Neural crest cell (in vitro differentiated cells): Measurements from ENCODE around the gene CLEC16A. TPM values are rescaled to one million over a fixed set of nuclear protein-coding genes. Genes with fewer than 3 reads are reported as not detected.

Source experiments
- DNase-seq: peaks from one replicate; pipeline ENCODE4 v3.0.0; 2021; ENCODE audit warnings: low read depth, mixed read lengths, low spot score
- H3K27ac Mint-ChIP-seq: one replicate; pipeline ENCODE4 v1.8.0; 2021; ENCODE audit warnings: mild to moderate bottlenecking, mixed read lengths; ENCODE audit not compliant: unreplicated experiment
- H3K27me3 Mint-ChIP-seq: 2 replicates; pipeline ENCODE4 v1.8.0; 2021; ENCODE audit warnings: low read depth, mild to moderate bottlenecking, mixed read lengths
- H3K36me3 Mint-ChIP-seq: 2 replicates; pipeline ENCODE4 v1.8.0; 2021; ENCODE audit warnings: low read depth, mild to moderate bottlenecking, mixed read lengths
- H3K4me1 Mint-ChIP-seq: 2 replicates; pipeline ENCODE4 v1.8.0; 2021; ENCODE audit warnings: mixed read lengths
- H3K4me3 Mint-ChIP-seq: one replicate; pipeline ENCODE4 v1.8.0; 2021; ENCODE audit warnings: mild to moderate bottlenecking, mixed read lengths
- H3K9me3 Mint-ChIP-seq: 2 replicates; pipeline ENCODE4 v1.8.0; 2021; ENCODE audit warnings: mixed read lengths
- total RNA-seq: library from RNA; stranded (reverse); gene quantifications from 2 replicates; pipeline ENCODE4 v1.2.1, GENCODE V29; 2021
- TF ChIP-seq, protein P1 (sequence below): fragments of 200-600 bp; sonication (generic); conservative IDR thresholded peaks from 2 replicates; pipeline ENCODE4 v1.5.0; 2021; ENCODE audit warnings: antibody characterized with exemption, mild to moderate bottlenecking

CLEC16A gene
- total RNA-seq, 1 donor from 2014 or later: 21.3 TPM

- H3K27ac Mint-ChIP-seq: no peak overlapping the region
- no peaks in the 10 kb centered on the region for H3K36me3 Mint-ChIP-seq
- no peaks in the 10 kb centered on the region for H3K9me3 Mint-ChIP-seq
- no peak overlapping the region for H3K4me3 Mint-ChIP-seq
- H3K4me1 Mint-ChIP-seq: no peaks in the 10 kb centered on the region
- no peaks in the 10 kb centered on the region for H3K27me3 Mint-ChIP-seq
- TF ChIP-seq, protein P1, sequence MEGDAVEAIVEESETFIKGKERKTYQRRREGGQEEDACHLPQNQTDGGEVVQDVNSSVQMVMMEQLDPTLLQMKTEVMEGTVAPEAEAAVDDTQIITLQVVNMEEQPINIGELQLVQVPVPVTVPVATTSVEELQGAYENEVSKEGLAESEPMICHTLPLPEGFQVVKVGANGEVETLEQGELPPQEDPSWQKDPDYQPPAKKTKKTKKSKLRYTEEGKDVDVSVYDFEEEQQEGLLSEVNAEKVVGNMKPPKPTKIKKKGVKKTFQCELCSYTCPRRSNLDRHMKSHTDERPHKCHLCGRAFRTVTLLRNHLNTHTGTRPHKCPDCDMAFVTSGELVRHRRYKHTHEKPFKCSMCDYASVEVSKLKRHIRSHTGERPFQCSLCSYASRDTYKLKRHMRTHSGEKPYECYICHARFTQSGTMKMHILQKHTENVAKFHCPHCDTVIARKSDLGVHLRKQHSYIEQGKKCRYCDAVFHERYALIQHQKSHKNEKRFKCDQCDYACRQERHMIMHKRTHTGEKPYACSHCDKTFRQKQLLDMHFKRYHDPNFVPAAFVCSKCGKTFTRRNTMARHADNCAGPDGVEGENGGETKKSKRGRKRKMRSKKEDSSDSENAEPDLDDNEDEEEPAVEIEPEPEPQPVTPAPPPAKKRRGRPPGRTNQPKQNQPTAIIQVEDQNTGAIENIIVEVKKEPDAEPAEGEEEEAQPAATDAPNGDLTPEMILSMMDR: no peak
- no peak for DNase-seq
These were observed 165.2 kb downstream of the CLEC16A start for GRCh38 chr16:11109566-11109965.

GRCh38 chr16:11111150-11111549 is 166.8 kb downstream of the CLEC16A start:
- Mint-ChIP-seq H3K27ac (no peak overlapping the region), H3K4me1 (peaks cover 6% of the 10 kb centered on the region), H3K9me3 (no peaks in the 10 kb centered on the region), H3K36me3 (no peaks in the 10 kb centered on the region), H3K27me3 (no peaks in the 10 kb centered on the region), H3K4me3 (no peak overlapping the region)
- TF ChIP-seq, protein P1: no peak
- no peak for DNase-seq

DNA sequence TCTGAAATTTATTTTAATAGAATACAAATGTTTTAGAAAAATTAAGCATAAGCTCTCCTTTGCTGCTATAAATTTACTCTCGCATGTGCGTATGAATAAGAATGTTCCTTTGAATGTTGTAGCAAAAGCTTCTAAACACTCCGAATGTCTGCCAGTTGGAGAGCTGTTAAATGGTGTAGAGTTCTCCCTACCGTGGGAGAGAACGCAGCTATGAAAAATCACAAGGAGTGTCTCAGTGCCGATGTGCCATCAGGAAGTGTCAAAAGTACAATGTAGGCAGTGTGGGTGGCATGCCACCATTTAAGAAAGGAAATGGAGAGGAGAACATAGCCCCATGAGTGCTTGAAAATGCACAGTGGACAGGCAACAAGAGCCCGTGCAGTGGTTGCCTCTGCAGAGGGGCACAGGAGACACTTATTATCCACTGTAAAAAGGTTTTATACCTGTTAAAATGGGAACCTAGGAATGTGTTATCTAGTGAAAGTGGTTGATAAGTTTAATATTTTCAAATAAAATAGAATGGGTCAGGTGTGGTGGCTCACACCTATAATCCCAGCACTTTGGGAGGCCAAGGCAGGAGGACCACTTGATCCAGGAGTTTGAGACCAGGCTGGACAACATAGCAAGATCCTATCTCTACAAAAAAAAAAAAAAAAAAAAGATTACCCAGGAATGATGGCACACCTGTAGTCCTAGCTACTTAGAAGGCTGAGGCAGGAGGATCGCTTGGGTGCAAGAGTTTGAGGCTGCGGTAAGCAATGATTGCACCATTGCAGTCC is 167.7 kb downstream of the CLEC16A start:
- H3K27me3 Mint-ChIP-seq: no peaks in the 10 kb centered on the region
- peaks cover 6% of the 10 kb centered on the region for H3K4me1 Mint-ChIP-seq
- no peak overlapping the region for H3K4me3 Mint-ChIP-seq
- TF ChIP-seq, protein P1: no peak
- DNase-seq: no peak
- H3K27ac Mint-ChIP-seq: no peak overlapping the region
- H3K36me3 Mint-ChIP-seq: no peaks in the 10 kb centered on the region
- H3K9me3 Mint-ChIP-seq: no peaks in the 10 kb centered on the region

DNA sequence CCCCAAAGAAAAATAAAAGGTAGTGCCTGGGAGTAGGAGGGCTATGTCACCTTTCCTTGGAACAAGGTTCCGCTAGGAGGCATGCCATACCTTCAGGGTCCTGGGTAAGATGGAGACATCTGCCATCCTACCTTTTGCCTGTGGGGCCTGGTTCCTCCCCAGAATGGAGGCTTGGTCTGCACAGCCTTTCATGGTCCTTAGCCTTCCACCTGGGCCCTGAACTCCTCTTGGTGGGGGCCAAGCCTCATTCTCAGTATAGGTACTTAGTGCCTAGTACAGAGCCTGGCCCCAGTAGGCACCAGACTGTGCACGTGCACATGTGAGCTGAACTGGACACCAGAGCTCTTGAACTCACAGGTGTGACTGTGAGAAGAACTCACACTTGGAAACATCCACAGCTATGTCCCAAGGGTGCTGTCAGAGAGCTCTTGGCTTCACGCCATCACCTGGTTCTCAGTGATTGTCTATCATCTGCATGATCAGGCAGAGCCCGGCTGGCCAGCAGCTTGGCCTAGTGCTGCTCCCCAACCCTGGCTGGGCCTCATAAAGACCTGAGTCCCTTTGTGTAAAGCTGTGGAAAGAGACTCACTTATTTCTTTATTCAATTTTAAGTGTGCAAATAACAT is 168.5 kb downstream of the CLEC16A start:
- no peak overlapping the region for H3K4me3 Mint-ChIP-seq
- TF ChIP-seq, protein P1: no peak
- H3K27me3 Mint-ChIP-seq: no peaks in the 10 kb centered on the region
- no peaks in the 10 kb centered on the region for H3K9me3 Mint-ChIP-seq
- no peak for DNase-seq
- H3K36me3 Mint-ChIP-seq: no peaks in the 10 kb centered on the region
- peaks cover 6% of the 10 kb centered on the region for H3K4me1 Mint-ChIP-seq
- no peak overlapping the region for H3K27ac Mint-ChIP-seq

DNA sequence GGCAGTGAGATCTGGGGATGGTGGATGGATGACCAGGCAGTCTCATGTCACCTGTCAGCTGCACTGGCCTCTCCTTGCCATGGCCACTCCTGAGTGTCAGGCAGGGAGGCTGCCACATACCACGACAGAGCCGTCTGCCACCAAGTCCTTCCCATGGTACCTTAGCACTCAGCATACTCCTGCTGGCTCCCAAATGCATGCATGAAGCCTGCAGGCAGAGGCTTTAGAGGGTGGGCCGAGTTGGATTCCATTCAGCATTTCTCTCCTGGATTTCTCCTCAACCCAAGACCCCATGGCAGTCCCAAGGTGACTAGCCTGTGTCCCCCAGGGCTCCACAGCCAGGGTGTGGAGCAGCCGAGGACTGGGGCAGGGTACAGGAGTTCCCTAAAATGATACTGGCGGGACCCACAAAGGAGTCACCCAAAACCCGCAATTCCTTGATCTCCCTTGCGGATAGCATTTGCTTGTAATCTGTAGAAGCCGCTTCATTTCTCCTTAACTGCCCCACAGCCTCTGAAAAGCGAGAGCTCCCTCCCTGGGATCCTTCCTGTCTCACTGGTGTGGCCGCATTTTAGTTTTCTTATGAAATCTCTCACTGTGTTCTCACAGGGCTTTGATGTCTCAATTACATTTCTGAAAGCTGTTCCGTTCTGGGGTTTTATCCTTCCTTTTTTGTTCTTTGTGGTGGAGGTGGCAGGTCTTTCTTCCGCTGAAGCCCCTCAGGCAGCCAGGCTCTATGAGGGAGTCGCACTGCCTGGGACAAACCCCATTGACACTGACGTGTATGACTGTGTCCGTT is 170.2 kb downstream of the CLEC16A start:
- Mint-ChIP-seq H3K9me3 (no peaks in the 10 kb centered on the region), H3K4me3 (no peak overlapping the region), H3K27me3 (no peaks in the 10 kb centered on the region), H3K36me3 (no peaks in the 10 kb centered on the region), H3K27ac (peak overlapping the region; percentile 60), H3K4me1 (peaks cover 6% of the 10 kb centered on the region)
- TF ChIP-seq, protein P1: no peak
- DNase-seq: no peak
